ENCODE results near the gene COLQ. TPM values are rescaled to one million over a fixed set of nuclear protein-coding genes. Genes with fewer than 3 reads are reported as not detected.

COLQ gene
- total RNA-seq, 1 experiment from 2014 or later = 1.5 TPM

- CTCF ChIA-PET = no interaction called here
These were observed 68.0 kb downstream of the COLQ start for GRCh38 chr3:15453501-15453900.

GRCh38 chr3:15452961-15453360, 68.5 kb downstream of the COLQ start:
- CTCF ChIA-PET = no interaction called here

More at GRCh38 chr3:15453501-15453900, 68.0 kb downstream of the COLQ start:
- Histone ChIP-seq H2AFZ (ENCODE audit: low read length) (no peak overlapping the region), H3K27me3 (ENCODE audit: low read length) (no peaks in the 10 kb centered on the region), H3K79me2 (ENCODE audit: low read length) (no peaks in the 10 kb centered on the region), H3K27ac (ENCODE audit: low read length) (no peak overlapping the region), H3K4me3 (ENCODE audit: low read length) (no peak overlapping the region), H3F3A (ENCODE audit: low read length, unreplicated experiment) (no peaks in the 10 kb centered on the region), H3K9me3 (ENCODE audit: low read length) (no peaks in the 10 kb centered on the region), H3K4me2 (ENCODE audit: low read length) (no peak overlapping the region), H3K36me3 (ENCODE audit: low read depth, low read length) (no peaks in the 10 kb centered on the region), H3K9ac (ENCODE audit: low read length) (no peak overlapping the region), H3K9me2 (replicated peaks; ENCODE audit: low read length) (no peaks in the 10 kb centered on the region), H3K4me1 (ENCODE audit: insufficient read depth, low read length) (no peaks in the 10 kb centered on the region), H4K20me1 (ENCODE audit: low read length) (no peaks in the 10 kb centered on the region)
- no TSS peak for BruUV-seq (replicated peaks)
- no peak for DNase-seq
- POLR2A ChIA-PET (ENCODE audit: unreplicated experiment) = no interaction called here
- TF ChIP-seq EZH2 (IDR thresholded peaks at IDR 0.05; ENCODE audit: low read length, unreplicated experiment) = no peak
- no peak for TF ChIP-seq EZH2phosphoT487 (IDR thresholded peaks at IDR 0.05; ENCODE audit: borderline replicate concordance, low read length)
- no peak for TF ChIP-seq CTCF (conservative IDR thresholded peaks at IDR 0.05; ENCODE audit: low read depth, low read length)
- no peak for ATAC-seq
- intact Hi-C loops (cut with micrococcal nuclease) = no loop called here

More at GRCh38 chr3:15452961-15453360, 68.5 kb downstream of the COLQ start:
- no peak overlapping the region for H3K9ac ChIP-seq (ENCODE audit: low read length)
- BruUV-seq (replicated peaks) = no TSS peak
- no peak for ATAC-seq
- no peaks in the 10 kb centered on the region for H3K9me2 ChIP-seq (replicated peaks; ENCODE audit: low read length)
- no peaks in the 10 kb centered on the region for H3K79me2 ChIP-seq (ENCODE audit: low read length)
- TF ChIP-seq EZH2 (IDR thresholded peaks at IDR 0.05; ENCODE audit: low read length, unreplicated experiment) = no peak
- no peak for TF ChIP-seq EZH2phosphoT487 (IDR thresholded peaks at IDR 0.05; ENCODE audit: borderline replicate concordance, low read length)
- TF ChIP-seq CTCF (conservative IDR thresholded peaks at IDR 0.05; ENCODE audit: low read depth, low read length) = no peak
- H3K27me3 ChIP-seq (ENCODE audit: low read length) = no peaks in the 10 kb centered on the region
- no peak for DNase-seq
- H3F3A ChIP-seq (ENCODE audit: low read length, unreplicated experiment) = no peaks in the 10 kb centered on the region
- H2AFZ ChIP-seq (ENCODE audit: low read length) = no peak overlapping the region
- H3K27ac ChIP-seq (ENCODE audit: low read length) = no peak overlapping the region
- H3K4me2 ChIP-seq (ENCODE audit: low read length) = no peak overlapping the region
- no peaks in the 10 kb centered on the region for H3K9me3 ChIP-seq (ENCODE audit: low read length)
- no peaks in the 10 kb centered on the region for H4K20me1 ChIP-seq (ENCODE audit: low read length)
- H3K36me3 ChIP-seq (ENCODE audit: low read depth, low read length) = no peaks in the 10 kb centered on the region
- no peaks in the 10 kb centered on the region for H3K4me1 ChIP-seq (ENCODE audit: insufficient read depth, low read length)
- H3K4me3 ChIP-seq (ENCODE audit: low read length) = no peak overlapping the region
- intact Hi-C loops (cut with micrococcal nuclease) = no loop called here
- POLR2A ChIA-PET (ENCODE audit: unreplicated experiment) = interaction anchor here (0.6 kb wide), 1 partner anchor 187 kb away, joined by 3 read pairs; no protein-coding TSS in a partner anchor
